Right kidney (tissue), 1 donor: ENCODE results near the gene LMNB1.

Experiments used
- DNase-seq: peaks from one replicate; pipeline ENCODE4 v3.0.0-alpha.2; 2016

LMNB1 gene

DNA sequence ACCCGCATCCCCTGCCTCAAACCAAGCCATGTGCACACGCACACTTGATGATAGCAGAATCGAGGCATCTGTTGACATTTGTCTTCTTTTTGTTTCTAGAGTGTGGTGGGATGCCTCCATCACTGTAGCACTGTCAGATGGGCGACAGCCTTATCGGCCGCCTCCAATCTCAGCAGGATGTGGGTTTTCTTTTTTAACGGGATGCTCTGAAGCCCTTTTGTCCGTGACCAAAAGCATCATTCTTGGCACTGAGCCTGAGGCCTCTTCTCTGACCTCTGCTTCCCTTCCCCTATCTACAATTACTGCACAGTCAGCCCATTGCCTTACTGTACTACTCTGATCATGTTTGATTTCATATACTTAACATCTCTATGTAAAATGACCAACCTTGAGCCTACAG is 78.3 kb downstream of the LMNB1 start:
- no peak for DNase-seq

DNA sequence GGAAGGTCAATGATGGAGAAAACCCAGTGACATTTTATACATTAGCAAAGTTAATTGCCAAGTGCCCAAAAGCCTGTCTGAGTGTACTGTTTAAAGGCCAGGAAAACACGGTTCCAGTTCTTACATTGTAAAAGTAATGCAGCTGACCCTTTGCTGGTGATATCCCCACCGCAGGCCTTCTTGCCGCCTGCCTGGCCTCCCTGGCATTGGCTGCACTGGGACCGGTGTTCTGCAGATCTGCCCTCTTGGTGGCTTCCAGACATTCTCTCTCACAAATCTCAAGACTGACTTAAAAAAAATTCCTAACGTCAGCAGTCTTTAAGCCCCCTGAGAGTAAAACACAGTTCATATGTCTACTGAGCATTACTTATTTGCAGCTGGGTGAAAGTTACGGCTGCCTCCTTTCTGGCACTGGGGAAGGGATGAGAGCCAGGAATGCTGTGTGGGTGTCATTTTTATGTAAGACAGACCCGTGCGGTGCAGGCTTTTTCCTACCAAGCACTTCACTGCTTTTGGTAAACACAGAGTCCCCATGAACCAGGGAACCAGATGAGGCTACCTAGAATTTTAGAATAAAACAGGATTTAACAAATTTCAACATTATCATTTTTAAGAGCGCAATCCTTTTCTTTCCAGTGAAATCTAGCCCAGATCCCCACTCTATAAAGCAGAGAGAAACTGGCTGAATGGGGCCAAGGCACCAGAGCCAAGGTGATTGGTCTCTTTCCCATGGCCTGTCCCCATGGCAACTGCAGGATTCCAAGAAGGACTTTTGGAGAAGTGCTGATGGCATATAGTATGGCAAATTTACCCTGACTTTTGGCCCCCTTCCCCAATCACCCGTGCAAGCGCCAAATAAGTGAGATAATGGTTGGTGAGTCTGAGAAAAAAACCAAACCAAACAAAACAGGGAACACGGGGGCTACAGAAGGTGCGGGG is 80.8 kb downstream of the LMNB1 start:
- no peak for DNase-seq

DNA sequence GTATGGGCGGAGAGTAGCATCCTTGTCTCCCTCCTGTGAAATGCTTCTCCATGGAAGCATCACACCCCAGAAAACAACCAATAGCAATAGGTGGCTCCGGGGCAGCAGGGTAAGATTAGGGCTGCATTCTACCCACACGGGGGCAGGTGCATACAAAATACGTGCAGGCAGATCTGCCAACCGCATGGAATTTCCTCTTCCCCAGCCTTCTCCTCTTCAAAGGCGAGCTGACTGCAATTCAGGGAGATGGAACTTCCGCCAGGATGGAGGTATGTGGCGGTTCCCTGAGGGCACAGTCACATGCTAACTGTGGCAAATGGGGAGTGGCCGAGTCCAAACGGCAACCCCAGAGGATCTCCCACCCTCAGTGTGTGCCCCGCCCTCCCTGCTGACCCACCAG is 81.5 kb downstream of the LMNB1 start:
- no peak for DNase-seq

DNA sequence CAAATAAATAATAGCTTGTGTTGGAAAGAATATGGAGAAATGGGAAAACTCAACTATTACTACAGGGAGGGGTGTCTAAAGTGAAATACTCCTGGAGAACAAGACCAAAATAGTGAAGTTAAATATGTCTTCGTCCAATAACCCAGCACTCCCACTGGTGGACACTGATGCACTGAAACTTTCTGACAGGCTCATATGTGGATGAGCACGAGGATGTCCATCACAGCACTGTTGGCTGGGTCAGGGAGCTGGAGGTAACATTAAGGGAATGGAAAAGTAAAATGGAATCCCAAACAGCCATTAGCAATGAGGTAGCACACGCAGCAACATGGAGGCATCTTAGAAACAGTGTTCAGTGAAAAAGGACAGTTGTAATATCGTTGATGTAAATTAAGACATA is 86.5 kb downstream of the LMNB1 start:
- DNase-seq, result no peak

DNA sequence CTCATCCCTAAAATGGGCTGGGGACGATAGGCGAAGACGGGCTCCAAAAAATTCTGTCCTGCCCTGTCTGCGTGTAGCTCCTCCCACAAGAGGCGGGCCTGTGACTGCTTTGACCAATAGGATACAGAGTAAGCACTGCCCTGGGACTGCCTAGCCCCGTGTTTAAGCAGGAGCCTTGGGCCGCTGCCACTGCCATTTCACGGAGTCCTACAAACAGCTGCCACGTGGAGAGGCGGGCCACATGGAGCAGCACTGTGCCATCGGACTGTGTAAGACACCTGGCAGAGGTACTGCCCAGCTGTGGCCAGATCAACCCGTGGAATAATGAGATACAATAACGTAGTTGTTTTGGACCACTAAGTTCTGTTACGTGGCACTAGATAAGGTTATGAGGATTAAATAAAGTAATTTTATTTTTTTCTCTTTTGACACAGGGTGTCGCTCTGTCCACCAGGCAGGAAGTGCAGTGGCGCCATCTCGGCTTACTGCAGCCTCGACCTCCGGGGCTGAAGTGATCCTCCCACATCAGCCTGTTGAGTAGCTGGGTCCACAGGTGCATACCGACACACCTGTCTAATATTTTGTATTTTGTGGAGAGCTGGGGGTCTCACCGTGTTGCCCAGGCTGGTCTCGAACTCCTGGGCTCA is 87.2 kb downstream of the LMNB1 start:
- no peak for DNase-seq

DNA sequence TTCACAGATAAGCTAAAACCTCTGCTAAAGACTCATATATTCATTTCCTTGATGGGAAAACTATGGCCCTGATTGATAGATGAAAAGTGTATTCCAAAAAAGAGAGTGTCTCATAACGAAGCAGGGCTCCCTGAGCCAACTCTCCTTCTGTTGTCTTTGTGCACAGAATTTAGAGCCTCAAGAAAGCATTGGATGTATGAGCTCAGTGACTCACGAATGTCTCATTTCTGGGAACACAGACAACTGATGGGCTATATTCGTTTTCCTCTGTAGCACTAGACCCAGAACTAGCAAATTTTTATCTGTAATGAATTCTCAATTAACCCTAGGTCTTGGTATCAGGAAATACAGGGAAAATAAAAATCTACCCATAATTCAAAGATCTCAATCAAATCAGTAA is 88.4 kb downstream of the LMNB1 start:
- no peak for DNase-seq

DNA sequence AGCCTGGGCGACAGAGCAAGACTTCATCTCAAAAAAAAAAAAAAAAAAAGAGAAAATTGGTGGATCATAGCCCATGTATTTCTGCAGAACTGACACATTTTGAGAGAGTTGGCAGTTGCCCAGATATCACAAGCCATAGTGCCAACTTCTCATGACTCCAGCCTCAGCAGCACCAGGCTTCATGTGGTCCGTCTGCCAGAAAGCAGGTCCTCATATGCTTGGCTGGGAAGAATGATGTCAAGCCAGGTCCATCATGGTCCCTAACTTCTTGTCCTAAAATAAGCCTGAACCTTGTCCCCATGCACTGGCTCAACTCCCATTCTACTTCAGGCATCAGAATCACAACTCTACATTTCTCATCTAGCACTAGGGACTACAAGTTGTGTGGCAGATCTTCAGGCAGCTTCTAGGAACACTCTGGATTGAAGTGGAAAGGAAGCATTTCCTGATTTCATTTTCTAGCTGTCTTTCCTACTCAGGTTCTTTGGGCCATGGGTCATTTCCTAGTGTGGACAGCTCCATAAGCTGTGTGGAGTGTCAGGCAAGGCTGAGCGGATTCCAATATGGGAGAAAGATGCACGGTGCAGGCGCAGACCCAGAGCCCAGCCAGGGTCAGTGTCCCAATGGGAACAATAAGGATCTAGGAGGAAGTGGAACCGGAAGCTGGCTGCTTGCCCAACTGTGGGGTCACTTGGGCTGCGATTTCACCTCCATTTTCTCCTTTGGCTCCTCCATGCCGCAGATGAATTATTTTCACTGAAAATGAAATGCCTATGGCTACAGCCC is 90.1 kb downstream of the LMNB1 start:
- DNase-seq, result no peak

DNA sequence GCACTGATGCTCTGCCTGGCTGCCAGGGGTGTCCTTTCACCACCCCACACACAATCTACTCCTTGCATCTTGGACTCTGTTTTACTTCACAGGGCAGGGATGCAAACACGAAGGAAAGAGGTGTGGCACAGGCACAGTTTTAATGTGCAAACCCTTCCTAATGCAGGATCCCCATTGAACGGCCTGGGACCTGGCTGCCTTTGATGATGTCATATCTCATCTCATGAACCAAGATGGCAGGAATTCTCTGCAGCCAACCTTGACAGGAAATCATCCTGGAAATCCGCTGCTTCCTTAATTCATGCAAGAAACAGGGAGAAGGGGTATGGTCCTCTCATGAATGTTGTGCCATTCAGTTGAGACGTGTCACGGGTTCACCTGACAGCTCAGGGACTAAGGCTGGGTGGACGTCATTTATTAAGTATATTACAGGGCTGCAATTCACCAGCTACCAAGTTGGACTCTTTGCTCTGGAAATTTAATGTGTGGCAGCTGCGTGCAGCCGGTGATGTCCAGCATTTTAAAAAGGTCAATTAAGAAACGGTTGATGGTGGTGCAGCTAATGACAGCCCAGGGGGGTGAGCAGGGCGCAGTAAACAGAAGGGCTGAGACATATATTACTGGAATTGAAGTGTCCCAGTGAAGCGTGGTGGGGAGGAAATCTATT is 91.5 kb downstream of the LMNB1 start:
- no peak for DNase-seq

DNA sequence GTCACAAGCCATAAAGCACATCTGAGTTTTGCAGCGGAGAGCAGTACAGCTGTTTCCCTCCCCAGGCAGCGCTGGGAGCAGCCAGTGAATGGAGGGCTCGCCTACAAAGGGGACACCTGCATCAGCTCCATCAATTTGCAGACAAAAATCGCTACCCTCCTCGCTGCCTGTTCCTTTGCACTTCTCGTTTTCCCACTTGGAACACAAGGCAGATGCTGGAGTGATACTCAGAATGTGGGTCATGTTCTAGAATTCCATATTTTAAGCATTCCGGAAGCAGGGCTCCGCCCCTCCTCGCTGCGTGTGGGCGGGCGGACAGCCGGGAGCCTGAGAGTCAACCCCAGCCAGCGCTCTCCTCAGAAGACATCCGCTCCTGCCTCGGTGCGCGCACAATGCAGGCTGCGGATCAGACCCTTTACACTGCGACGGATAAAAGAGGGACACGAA is 92.1 kb downstream of the LMNB1 start:
- DNase-seq, result peak; percentile 76

DNA sequence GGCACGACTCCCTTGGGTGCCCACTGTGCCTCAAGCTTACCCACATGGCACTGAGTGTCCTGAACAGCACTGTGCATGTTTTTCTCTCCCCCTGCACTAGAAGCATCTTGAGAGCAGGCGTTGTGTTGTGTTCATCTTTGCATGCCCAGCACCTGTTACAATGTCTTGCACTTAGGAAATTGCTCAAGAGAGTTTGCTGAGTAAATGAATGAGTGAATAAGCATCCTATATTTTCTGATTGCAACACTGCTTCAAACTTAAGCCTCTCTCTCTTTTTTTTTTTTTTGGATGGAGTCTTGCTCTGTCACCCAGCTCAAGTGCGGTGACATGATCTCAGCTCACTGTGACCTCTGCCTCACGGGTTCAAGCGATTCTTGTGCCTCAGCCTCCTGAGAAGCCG is 94.5 kb downstream of the LMNB1 start:
- no peak for DNase-seq

DNA sequence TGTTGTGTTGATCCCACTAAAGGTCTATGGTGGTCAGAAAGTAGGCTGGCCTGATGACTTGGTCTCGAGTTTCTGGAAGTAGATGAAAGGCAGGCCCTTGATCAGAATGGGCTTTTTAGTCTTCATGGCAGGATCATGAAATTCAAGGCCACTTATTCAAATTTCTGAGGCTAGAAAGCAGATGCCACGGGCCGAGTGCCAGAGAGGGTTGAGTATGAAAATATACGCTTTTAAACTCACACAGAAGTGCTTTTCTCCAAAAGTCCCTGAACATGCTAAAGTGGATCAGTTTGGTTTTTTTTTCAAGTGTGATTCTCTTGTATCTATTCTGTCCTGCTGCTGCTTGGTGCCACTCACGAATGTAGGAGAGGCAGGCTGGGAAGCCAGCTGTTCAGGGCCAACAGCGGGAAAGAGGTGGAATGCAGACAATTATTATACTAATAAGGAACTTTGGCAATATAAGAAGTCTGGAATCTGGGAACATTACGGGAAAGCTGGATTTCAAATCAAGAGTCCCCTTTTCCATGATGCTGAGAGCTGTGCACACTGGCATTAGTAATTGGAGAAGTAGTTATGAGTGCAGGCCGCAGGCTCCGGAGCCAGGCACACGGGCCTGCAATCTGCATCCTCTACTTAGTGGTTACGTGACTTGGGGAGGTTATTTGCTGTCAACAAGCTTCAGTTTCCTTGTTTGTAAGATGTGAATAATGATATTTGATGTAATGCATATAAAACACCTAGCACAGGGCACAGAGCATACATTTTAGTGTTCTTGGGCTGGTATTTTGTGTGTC is 95.8 kb downstream of the LMNB1 start:
- no peak for DNase-seq

DNA sequence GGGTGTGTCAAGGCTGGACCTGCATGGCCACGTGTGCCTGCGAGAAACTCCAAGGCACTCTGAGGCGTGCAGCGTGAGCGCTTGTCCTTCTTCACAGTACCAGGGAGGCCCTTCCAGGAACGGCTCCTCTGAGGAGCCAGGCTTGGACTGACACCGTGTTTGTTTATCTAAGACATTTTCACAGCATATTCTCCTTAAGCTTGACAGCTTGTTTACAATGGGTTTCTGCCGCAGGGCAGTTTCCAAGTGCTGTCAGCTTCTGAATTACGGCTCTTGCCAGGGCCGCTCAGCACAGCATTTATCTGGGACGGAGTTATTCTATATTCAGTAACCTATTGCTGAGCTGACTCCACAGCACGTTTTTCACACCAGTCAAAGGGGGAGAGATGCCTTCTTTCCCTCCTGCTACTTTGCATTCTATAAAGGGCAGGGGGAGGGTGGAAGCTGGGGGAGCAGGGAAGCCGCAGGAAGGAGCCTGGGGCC is 98.4 kb downstream of the LMNB1 start:
- DNase-seq, result peak; percentile 52

DNA sequence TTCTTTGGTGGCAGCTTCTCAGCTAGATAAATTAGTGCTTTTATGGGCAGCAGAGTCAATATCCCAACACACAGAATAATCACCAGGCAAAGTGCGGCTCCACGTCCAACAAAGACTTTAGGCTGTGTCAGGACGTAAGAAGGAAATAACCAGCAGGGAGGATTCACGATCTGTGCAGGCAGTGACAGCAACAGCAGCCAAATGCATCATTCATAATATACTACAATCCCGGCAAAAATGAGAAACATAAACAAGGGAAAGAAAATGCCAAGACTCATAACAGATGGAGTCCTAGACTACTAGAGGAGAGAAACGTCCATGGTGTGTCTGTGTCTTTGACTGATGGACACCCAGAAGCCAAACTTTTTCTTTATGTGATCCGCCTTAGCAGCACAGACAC is 100.7 kb downstream of the LMNB1 start:
- DNase-seq, result no peak

DNA sequence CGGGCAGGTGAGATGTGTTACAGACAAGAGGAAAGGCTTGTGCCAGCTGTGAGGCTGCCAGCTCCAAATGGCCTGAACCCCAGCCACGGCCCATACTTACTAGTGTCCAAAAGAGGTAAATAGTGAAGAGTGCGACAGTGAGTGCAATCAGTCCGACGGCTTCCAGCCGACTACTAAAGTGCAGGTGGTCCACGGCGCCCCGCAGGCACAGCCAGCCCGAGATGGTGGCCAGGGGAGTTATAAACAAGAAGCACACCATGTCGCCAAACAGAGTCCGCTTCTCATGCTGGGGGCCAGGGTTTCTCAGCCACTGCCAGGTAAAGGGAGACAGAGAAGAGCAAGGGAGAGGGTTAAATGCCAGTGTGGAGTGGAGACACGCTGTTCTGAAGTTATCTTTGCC is 101.1 kb downstream of the LMNB1 start:
- DNase-seq, result no peak

DNA sequence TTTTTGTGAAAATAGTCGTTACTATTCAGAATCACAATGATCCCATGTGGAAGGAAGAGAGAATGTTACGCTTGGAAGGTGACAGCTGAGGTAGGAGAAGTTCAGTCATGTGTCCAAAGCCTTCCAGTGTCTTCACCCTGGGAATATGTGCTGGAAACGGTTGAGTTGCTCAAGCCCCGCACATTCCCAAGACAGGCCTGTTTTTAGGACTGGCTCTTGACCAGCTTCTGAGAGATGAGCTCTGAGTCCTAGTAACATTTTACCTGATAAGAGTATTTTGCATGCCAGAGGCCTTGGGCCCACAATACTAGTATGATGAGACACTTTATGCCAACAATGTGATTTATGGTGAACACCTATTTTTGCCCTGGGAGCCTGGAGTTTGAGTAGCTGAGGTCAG is 101.7 kb downstream of the LMNB1 start:
- no peak for DNase-seq

DNA sequence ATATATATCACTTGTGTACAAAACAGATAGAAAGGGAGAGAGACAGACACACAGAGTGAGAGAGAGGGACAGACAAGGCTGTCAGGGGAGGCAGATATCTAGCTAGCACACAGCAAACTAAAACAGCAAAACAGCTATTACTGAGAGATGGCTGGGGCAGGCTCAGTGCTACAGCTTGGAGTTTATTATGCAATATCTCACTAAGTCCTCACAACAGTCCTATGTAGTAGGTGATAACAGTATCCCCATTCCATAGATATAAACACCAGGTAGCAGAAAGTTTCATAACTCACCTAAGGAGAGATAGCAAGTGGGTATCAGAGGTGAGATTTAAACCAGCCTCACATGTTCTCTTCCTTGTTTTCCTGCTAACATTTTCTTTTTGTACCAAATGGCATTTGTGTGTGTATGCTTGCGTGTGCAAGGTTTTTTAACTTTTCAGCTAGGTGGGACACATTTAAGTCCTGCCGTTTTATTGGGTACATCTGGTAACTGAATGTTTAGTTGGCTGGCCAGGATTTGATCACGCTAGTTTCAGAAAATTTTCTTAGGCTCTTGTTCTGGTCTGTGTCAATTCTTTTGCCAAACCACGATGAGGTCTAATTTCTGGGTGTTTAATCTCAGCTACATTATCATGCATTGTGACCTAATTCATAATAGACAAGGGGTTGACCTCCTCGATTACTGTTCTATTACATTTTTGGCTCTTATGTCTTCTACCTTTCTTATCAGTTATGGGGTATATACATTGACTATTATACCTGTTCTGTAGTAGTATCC is 105.1 kb downstream of the LMNB1 start:
- no peak for DNase-seq

DNA sequence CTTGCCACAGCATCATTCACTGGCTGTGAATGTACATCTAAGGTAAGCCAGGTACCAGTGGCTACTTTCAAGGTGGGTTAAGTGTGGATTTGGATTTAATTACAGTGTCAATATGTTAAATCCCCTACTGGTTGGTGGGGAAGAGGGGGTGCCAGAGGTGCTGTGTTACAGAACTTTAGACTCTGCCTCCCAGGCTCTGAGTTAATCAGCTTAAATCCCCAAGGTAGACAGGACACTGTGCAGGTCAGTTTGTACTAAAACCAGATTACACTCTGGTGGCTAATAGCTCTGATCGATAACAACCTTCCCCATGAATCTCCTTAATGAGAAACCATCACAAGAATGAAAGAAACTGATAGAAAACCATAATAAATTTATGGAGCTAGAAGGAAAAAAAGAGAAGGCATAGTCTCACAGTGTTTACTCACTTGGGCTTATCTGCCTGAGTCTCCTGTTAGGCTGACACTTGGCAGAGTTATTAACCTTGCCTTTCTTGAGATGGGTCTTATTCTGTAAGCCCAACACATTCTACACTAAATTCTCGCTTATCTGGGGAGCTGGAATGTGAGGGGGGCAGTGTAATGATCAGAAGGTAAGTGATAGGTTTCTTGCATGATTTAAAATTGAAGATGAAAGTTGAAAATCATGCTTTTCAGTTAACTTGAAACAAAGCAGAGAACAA is 106.8 kb downstream of the LMNB1 start:
- no peak for DNase-seq

DNA sequence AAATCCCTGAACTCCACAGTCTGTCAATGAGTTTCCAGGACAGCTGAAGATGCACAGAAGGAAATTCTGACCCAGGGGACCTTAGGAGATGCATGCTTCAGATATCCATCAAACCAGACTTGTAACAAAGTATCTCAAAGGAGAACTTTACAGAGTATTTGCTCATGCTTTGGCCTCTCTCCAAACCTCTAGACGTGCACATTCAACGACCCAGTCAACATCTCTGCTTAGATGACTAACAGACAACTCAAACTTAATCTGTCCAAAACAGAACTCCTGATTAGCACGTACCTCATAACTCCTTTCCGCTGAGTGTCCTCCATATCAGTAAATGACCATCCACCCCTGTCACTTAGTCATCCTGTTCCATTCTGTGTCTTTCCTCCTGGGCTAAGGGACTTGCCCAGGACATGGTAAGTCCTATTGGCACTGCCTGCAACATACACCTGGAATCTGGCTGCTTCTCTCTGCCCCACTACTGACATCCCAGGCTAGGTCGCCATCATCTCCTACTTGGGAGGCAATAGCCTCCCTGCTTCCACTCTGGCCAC is 107.4 kb downstream of the LMNB1 start:
- no peak for DNase-seq
